Measurements from ENCODE around the gene UBE3B. TPM values are rescaled to one million over a fixed set of nuclear protein-coding genes. Genes with fewer than 3 reads are reported as not detected.

Gene UBE3B
- total RNA-seq, 1 donor from 2014 or later = 36.9 TPM

DNA sequence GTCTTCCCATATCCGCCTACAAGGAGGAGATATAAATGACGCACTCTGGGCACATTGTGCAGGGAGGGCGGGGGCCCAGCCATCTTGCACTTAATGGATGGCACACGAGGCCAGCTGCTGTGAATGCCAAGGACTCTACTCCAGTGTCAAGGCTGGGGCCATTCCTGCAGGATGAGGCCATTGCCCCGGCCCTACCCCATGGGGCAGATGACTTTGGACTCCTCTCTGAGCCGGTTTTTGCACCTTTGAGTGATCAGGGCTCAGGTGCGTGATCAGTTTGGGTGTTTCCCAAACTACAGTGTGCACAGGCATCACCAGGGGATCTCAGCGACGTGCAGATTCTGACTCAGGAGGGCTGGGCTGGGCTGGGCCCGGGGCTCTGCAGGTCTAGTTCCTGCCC is 79.8 kb downstream of the UBE3B start:
- ATAC-seq (ENCODE audit: low read depth) (no peak), DNase-seq (no peak)
- no peak overlapping the region for H3K4me3 Mint-ChIP-seq
- TF ChIP-seq, protein P1, sequence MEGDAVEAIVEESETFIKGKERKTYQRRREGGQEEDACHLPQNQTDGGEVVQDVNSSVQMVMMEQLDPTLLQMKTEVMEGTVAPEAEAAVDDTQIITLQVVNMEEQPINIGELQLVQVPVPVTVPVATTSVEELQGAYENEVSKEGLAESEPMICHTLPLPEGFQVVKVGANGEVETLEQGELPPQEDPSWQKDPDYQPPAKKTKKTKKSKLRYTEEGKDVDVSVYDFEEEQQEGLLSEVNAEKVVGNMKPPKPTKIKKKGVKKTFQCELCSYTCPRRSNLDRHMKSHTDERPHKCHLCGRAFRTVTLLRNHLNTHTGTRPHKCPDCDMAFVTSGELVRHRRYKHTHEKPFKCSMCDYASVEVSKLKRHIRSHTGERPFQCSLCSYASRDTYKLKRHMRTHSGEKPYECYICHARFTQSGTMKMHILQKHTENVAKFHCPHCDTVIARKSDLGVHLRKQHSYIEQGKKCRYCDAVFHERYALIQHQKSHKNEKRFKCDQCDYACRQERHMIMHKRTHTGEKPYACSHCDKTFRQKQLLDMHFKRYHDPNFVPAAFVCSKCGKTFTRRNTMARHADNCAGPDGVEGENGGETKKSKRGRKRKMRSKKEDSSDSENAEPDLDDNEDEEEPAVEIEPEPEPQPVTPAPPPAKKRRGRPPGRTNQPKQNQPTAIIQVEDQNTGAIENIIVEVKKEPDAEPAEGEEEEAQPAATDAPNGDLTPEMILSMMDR (IDR thresholded peaks at IDR 0.05) = no peak
- peaks cover 2% of the 10 kb centered on the region for H3K9me3 Mint-ChIP-seq
- ChIA-PET CTCF (no interaction called here), POLR2A (no interaction called here)
- H3K27ac Mint-ChIP-seq = no peak overlapping the region
- H3K27me3 Mint-ChIP-seq = no peaks in the 10 kb centered on the region
- H3K36me3 Mint-ChIP-seq (ENCODE audit: low read depth) = peaks cover 18% of the 10 kb centered on the region
- H3K4me1 Mint-ChIP-seq = no peaks in the 10 kb centered on the region
- intact Hi-C loops (cut with micrococcal nuclease) = no loop called here

DNA sequence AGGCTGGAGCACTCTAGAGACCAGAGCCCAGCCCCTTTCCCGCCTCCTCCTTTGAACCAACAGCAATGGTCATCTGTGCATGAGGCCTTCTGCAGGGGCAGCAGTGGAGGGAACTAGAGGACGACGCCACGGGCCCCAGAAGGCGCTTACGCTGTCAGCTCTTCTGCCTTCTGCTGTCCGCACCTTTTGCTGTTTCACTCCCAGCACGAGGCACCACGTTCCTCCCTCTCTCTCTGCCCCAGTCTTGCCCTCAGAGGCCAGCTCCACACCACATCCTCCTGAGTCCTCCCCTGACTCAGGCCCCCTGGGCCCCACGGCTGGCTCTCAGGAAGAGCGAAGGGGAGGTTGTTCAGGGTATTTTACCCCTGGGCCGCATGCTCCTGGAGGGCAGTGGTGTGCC is 80.4 kb downstream of the UBE3B start:
- intact Hi-C loops (cut with micrococcal nuclease) = no loop called here
- TF ChIP-seq, protein P1 (IDR thresholded peaks at IDR 0.05) = no peak
- H3K9me3 Mint-ChIP-seq = peaks cover 6% of the 10 kb centered on the region
- POLR2A ChIA-PET = no interaction called here
- H3K36me3 Mint-ChIP-seq (ENCODE audit: low read depth) = peaks cover 23% of the 10 kb centered on the region
- no peaks in the 10 kb centered on the region for H3K4me1 Mint-ChIP-seq
- no peak overlapping the region for H3K27ac Mint-ChIP-seq
- no peak overlapping the region for H3K4me3 Mint-ChIP-seq
- no peak for ATAC-seq (ENCODE audit: low read depth)
- CTCF ChIA-PET = no interaction called here
- H3K27me3 Mint-ChIP-seq = no peaks in the 10 kb centered on the region
- DNase-seq = no peak

DNA sequence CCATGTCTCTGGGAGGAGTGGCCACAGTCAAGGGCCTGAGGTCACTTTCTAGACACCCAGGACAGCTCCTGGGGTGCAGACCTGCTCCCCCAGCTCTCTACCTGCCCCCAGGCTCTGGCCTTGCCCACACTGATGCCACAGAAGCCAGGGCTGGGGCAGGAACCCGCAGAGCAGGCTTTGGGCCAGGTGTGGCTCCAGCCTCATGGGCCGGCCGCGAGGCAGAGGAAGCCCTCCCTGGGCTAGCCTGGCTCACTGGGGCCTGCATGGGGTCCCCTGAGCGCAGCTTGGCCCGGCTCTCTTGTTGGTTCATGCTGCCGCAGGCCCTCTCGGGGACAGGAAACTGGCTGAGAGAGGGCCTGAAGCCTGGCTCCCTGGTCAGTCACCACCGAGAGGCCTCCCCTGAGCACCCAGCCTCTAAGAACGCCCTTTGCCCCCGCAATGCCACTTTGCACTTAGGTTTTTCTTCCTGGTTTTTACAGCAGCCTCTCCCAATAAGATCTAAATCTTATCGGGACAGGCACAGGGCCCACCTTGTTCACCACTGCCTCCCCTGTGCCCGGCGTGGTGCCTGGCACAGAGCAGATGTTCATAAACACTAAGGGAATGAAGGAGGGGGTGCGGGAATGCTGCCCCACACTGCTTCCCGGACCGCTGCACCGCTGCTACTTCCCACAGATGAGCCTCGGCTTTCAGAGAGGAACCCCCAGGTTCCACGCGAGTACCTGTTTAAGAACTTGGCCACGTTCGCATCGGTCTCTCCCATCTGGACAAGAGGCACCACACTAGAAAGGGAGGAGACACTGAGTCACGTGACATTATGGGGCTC is 81.2 kb downstream of the UBE3B start:
- CTCF ChIA-PET = no interaction called here
- POLR2A ChIA-PET = no interaction called here
- peaks cover 6% of the 10 kb centered on the region for H3K9me3 Mint-ChIP-seq
- TF ChIP-seq, protein P1 (IDR thresholded peaks at IDR 0.05) = no peak
- peaks cover 27% of the 10 kb centered on the region for H3K36me3 Mint-ChIP-seq (ENCODE audit: low read depth)
- intact Hi-C loops (cut with micrococcal nuclease) = no loop called here
- no peak for DNase-seq
- ATAC-seq (ENCODE audit: low read depth) = no peak
- no peaks in the 10 kb centered on the region for H3K27me3 Mint-ChIP-seq
- H3K27ac Mint-ChIP-seq = no peak overlapping the region
- H3K4me1 Mint-ChIP-seq = no peaks in the 10 kb centered on the region
- H3K4me3 Mint-ChIP-seq = no peak overlapping the region

DNA sequence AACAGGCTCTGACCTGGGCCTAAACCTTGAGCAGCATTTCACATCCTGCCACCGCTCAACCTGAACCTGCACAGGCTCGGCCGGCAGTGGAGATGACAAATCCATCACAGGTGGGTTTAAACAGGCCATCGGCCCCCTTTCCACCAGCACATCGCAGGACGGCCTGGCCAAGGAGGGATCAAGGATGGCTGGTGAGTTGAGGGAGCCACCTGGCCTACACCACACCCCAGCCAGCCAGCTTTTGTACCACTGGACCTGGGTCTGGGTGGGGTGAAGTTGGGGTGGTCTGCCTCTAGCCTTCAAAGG is 81.7 kb downstream of the UBE3B start:
- TF ChIP-seq, protein P1 (IDR thresholded peaks at IDR 0.05) = no peak
- H3K4me1 Mint-ChIP-seq = no peaks in the 10 kb centered on the region
- ChIA-PET POLR2A (no interaction called here), CTCF (no interaction called here)
- intact Hi-C loops (cut with micrococcal nuclease) = no loop called here
- peaks cover 32% of the 10 kb centered on the region for H3K36me3 Mint-ChIP-seq (ENCODE audit: low read depth)
- no peak overlapping the region for H3K4me3 Mint-ChIP-seq
- H3K27me3 Mint-ChIP-seq = no peaks in the 10 kb centered on the region
- DNase-seq = no peak
- peaks cover 6% of the 10 kb centered on the region for H3K9me3 Mint-ChIP-seq
- no peak overlapping the region for H3K27ac Mint-ChIP-seq
- no peak for ATAC-seq (ENCODE audit: low read depth)

DNA sequence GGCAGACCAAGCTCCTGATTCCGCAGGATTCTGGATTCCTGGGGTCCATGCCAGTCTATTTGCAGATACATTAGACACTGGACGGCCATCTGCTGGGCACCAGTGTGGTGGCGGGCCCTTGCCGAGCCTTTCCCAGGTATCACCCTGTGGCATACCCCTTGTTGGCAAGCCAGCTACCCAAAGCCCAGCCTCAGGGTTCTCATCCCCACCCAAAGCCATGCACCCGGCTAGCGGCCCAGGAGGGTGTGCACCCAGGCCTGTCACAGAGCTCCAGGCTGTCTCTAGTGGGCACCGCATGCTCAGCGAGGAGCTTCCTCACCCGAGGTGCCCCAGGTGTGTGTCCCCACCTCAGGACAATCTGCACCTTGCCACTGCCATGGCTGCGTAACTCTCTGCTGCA is 82.2 kb downstream of the UBE3B start:
- Mint-ChIP-seq H3K4me3 (no peak overlapping the region), H3K9me3 (peaks cover 6% of the 10 kb centered on the region), H3K27ac (no peak overlapping the region), H3K36me3 (ENCODE audit: low read depth) (peaks cover 37% of the 10 kb centered on the region), H3K4me1 (no peaks in the 10 kb centered on the region), H3K27me3 (no peaks in the 10 kb centered on the region)
- intact Hi-C loops (cut with micrococcal nuclease) = no loop called here
- TF ChIP-seq, protein P1 (IDR thresholded peaks at IDR 0.05) = no peak
- ATAC-seq (ENCODE audit: low read depth) (no peak), DNase-seq (no peak)
- CTCF ChIA-PET = no interaction called here
- POLR2A ChIA-PET = no interaction called here

Measured in activated B cell treated with CpG ODN at 0.5 μM for 24 hours (primary cell).